CD4-positive, alpha-beta T cell treated with Interferon alpha-2 for 1 hour (primary cell): ENCODE measurements around the gene SPATA13.
"Not testable (repeated sequence)": the region's sequence is repeated elsewhere in the genome, so short reads cannot be mapped to it uniquely, and the experiment has no call there.

Experiments
- DNase-seq, 2 donors: peaks; one replicate each; pipeline ENCODE4 v3.0.0-alpha.2; 2020 to 2022

Gene SPATA13

GRCh38 chr13:24202215-24202614 lies 41.7 kb downstream of the SPATA13 start:
- DNase-seq: no peak

DNA sequence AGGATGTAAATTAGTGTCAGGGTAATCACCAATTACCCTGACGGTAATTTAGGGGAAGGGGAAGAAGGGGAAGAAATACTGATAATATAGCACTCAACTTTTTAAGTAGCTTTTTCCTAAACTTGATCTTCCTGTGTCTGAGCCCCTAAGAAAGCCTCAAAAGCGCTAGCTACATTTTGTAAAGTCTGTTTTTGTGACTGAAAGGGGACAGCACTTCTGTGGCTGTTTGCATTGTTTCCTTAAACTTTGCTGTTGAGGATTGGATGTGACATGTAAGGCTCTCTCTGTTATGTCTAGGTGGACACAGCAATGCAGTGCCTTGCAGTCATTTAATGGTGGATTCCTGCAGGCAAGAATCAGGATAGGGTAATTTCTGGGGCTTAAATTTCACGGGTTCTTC lies 42.8 kb downstream of the SPATA13 start:
- DNase-seq: no peak

DNA sequence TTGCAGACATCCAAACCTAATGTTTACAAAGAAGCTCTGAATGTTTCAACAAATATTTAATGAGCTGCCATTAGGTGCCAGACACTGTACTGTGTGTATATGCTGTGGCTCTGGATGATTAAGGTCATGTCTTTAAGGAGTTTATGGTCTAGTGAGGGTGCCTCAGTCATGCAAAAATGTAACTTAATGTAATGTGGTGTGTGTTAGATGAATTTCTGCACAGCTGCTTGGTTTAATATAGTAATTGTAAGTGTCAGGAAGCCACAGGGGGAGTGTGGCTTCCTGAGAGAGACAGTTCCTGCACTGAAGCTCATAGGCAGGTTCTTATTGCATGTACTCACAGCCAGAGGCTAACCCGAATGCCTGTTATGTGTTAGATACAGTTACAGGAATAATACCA lies 43.3 kb downstream of the SPATA13 start:
- DNase-seq: peak in 1 of 2 donors; percentile 30

GRCh38 chr13:24205076-24205475 lies 44.6 kb downstream of the SPATA13 start:
- DNase-seq: not testable (repeated sequence)

GRCh38 chr13:24207841-24208667 lies 47.5 kb downstream of the SPATA13 start:
- DNase-seq: no peak

DNA sequence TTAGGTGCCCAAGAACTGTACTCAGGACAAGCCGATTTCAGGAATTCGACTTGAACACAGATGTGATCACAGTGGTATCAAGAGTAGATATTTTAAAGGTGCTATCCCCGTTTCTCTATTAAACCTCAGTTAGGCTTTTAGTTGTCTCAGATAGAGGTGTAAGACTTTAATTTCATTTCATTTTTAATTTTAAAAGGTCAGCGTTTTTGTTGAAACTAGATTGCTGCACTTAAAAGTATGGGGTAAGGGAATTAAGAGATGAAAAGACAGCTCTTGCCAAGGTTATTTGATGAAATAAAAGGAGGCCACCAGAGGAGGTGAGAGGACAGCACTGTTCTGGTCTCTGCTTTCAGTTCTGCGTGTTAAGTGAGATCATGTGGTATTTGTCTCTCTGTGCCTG lies 48.6 kb downstream of the SPATA13 start:
- no peak for DNase-seq

DNA sequence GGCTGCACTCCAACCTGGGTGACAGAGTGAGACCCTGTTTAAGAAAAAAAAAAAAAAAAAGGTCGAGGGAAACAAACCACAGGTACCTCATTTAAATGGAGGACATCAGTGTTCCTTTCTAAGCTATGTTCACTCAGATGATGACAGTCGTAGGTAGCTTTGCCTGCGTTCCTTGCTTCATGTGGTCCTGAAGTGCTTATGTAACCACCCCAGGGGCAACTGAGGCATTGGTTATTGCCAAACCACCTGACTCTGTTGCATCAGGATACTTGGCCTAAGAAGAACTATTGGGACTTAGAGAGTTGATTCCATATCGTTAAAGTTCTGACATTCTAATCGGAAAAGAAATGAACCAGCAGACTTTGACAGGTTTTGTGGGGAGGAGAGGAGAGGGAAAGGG lies 51.7 kb downstream of the SPATA13 start:
- DNase-seq: no peak

DNA sequence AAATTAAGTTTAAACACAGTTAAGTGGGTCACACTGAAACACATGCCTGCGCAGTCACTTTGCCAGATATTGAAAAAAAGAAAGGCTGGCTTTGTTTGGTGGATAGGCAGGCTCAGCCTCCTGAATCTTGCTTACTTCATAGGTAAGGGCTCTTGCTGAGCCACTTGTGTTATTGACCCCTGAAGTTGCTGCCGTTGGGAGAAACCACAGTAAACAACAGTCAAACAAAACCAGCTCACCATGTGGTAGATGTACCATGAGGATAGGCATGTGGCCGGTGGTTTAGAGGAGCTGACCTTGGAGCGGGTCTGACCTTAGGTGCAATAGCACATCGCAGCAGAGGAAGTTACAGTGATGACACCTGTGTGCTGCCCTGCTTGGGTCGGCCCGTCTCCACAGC lies 52.2 kb downstream of the SPATA13 start:
- DNase-seq: no peak

- no peak for DNase-seq
Observed at GRCh38 chr13:24213932-24214331, 53.4 kb downstream of the SPATA13 start.

GRCh38 chr13:24214528-24214927 lies 54.0 kb downstream of the SPATA13 start:
- no peak for DNase-seq

- no peak for DNase-seq
Observed at GRCh38 chr13:24215126-24215525, 54.6 kb downstream of the SPATA13 start.

- DNase-seq: no peak
Observed at GRCh38 chr13:24215732-24216131, 55.2 kb downstream of the SPATA13 start.

GRCh38 chr13:24216176-24216575 lies 55.7 kb downstream of the SPATA13 start:
- no peak for DNase-seq

GRCh38 chr13:24216779-24217178 lies 56.3 kb downstream of the SPATA13 start:
- not testable (repeated sequence) for DNase-seq

DNA sequence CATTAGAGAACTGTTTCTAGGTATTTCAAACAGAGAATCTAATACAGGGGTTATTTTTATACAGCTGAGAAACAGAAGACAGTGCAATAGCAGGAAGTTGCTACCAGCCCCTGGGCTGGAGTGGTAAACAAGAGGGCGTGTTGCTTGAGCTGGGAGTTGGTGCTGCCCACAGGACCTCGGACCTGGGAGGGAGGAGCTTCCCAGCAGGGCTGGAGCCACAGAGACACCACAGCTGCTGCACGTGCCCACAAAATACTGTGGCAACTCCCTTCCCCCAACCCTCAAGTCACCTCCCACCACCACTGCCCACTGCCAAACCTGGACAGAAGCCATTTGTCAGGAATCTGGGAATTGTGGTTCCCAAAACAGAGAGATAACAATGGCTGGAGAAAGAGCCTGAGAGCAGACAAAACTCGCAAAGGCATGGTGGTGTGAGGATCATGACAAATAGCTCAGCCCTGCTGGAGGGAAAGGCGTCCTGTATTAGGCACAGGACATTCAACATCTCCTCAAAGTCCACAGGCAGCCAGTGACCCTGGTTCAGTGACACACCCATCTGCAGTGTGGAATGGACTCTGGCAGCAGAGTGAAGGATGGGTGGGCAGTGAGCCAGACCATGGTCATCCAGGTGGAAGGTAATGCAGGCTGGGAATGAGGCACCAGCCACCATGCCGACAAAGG lies 57.2 kb downstream of the SPATA13 start:
- DNase-seq: no peak

GRCh38 chr13:24218338-24218737 lies 57.8 kb downstream of the SPATA13 start:
- no peak for DNase-seq

GRCh38 chr13:24218977-24219376 lies 58.5 kb downstream of the SPATA13 start:
- DNase-seq: no peak

GRCh38 chr13:24220086-24220703 lies 59.7 kb downstream of the SPATA13 start:
- DNase-seq: peak; percentile 65 to 81

- no peak for DNase-seq
Observed at GRCh38 chr13:24221007-24221406, 60.5 kb downstream of the SPATA13 start.

DNA sequence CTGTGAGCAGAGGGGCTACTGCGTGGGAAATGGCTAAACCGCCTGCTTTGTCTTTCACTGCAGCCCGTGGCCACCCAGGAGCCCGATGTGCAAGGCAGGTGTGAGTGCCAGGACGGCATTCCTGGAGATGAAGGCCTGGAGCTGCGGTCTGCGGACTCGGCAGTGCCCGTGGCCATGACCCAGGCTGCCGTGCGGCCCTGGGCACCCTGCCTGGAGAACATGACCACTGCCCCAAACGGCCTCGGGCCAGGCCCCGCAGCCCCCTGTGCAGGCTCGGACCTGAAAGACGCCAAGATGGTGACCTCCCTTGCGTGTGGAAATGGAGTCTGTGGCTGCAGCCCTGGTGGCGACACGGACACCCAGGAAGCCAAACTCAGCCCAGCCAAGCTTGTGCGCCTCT lies 62.2 kb downstream of the SPATA13 start:
- DNase-seq: no peak

- peak in 1 of 2 donors; percentile 20 for DNase-seq
Observed at GRCh38 chr13:24223341-24224231, 63.1 kb downstream of the SPATA13 start.

GRCh38 chr13:24224232-24224680 lies 63.7 kb downstream of the SPATA13 start:
- peak in 1 of 2 donors; percentile 14 for DNase-seq

DNA sequence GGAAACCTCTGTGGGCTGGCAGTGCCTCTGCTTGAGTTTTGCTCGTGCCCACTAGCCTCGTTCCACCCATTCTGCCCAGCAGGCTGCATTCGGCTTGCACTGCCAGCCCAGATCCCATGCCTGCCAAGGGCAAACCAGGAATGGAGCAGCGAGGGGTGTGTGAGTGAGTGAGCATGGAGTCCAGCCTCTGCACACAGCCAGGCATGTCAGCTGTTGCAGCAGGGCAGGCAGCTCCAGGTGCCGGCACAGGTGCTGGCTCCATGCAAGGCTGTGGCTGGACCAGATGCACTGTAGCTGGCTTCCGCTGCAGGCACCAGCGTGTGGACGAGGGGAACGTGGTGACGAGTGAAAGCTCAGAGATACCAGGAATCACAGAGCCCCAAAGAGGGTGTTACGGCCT lies 64.5 kb downstream of the SPATA13 start:
- no peak for DNase-seq
